CD14-positive monocyte (primary cell): ENCODE measurements around the gene PCED1B. TPM values are rescaled to one million over a fixed set of nuclear protein-coding genes. Genes with fewer than 3 reads are reported as not detected.

Source experiments
- DNase-seq, 3 donors: peaks; one replicate each; pipeline ENCODE4 v3.0.0-alpha.2; 2011 to 2022
- H2AFZ ChIP-seq: 2 replicates; pipeline ENCODE4 v1.6.0; 2012; ENCODE audit warnings: mild to moderate bottlenecking, low read depth, low read length, inconsistent platforms; ENCODE audit not compliant: insufficient read depth, poor library complexity, severe bottlenecking
- H3K27ac ChIP-seq, 2 donors: 1 replicate in 1 of 2; 2 replicates in 1 of 2; pipeline ENCODE4 v1.5.1; 2012 to 2013; ENCODE audit warnings: low read length in 2 of 2, control low read depth in 1 of 2, inconsistent platforms in 1 of 2, low read depth in 1 of 2, mild to moderate bottlenecking in 1 of 2
- H3K27me3 ChIP-seq, 2 donors: one replicate each; pipeline versions ENCODE4 v1.6.0 to v1.6.1; 2011 to 2013; ENCODE audit warnings: low read length in 2 of 2; ENCODE audit not compliant: control insufficient read depth in 2 of 2, insufficient read depth in 2 of 2
- H3K36me3 ChIP-seq, 2 donors: replicated peaks in 1 of 2; 1 replicate in 1 of 2; 2 replicates in 1 of 2; pipeline versions ENCODE4 v1.5.1 to v1.6.1; 2012 to 2013; ENCODE audit warnings: low read length in 2 of 2, control low read depth in 1 of 2, inconsistent platforms in 1 of 2, mild to moderate bottlenecking in 1 of 2; ENCODE audit not compliant: insufficient read depth in 2 of 2, control insufficient read depth in 1 of 2
- H3K4me1 ChIP-seq, 2 donors: 1 replicate in 1 of 2; 2 replicates in 1 of 2; pipeline versions ENCODE4 v1.5.1 to v1.6.1; 2012 to 2013; ENCODE audit warnings: low read length in 2 of 2, control low read depth in 1 of 2, inconsistent platforms in 1 of 2, mild to moderate bottlenecking in 1 of 2, moderate library complexity in 1 of 2; ENCODE audit not compliant: insufficient read depth in 2 of 2, control insufficient read depth in 1 of 2
- H3K4me2 ChIP-seq: replicated peaks from 2 replicates; pipeline ENCODE3; 2012; ENCODE audit warnings: low read length, moderate library complexity, mild to moderate bottlenecking; ENCODE audit not compliant: poor library complexity, severe bottlenecking; ENCODE audit errors: extremely low read depth
- H3K4me3 ChIP-seq, 3 experiments: fragments of 200-600 bp in 1 of 3; sonication (generic) in 1 of 3; replicated peaks in 1 of 3; 1 replicate in 2 of 3; 2 replicates in 1 of 3; pipeline ENCODE4 v1.5.1; 2011 to 2013; ENCODE audit warnings: low read length in 3 of 3, mild to moderate bottlenecking in 3 of 3, control low read depth in 2 of 3, low read depth in 2 of 3, inconsistent platforms in 1 of 3, moderate library complexity in 1 of 3
- H3K79me2 ChIP-seq: 2 replicates; pipeline ENCODE4 v1.6.0; 2012; ENCODE audit warnings: mild to moderate bottlenecking, control low read depth, inconsistent platforms, low read length, moderate library complexity; ENCODE audit not compliant: insufficient read depth
- H3K9ac ChIP-seq: 2 replicates; pipeline ENCODE4 v1.6.0; 2017; ENCODE audit warnings: low read length, mild to moderate bottlenecking; ENCODE audit not compliant: insufficient read depth, poor library complexity, severe bottlenecking
- H3K9me3 ChIP-seq, 2 donors: replicated peaks in 1 of 2; 1 replicate in 1 of 2; 2 replicates in 1 of 2; pipeline versions ENCODE4 v1.5.1 to v1.6.1; 2012 to 2013; ENCODE audit warnings: low read length in 2 of 2, control low read depth in 1 of 2; ENCODE audit not compliant: control insufficient read depth in 1 of 2, insufficient read depth in 1 of 2
- H4K20me1 ChIP-seq: 2 replicates; pipeline ENCODE4 v1.6.0; 2012; ENCODE audit warnings: mild to moderate bottlenecking, low read length, control low read depth, moderate library complexity; ENCODE audit not compliant: insufficient read depth
- H3K27ac Mint-ChIP-seq, 7 donors: one replicate each; pipeline ENCODE4 v1.8.0; 2020; ENCODE audit warnings: mild to moderate bottlenecking in 7 of 7, mixed read lengths in 7 of 7, moderate library complexity in 6 of 7, inconsistent platforms in 2 of 7
- H3K27me3 Mint-ChIP-seq, 3 donors: one replicate each; pipeline ENCODE4 v1.8.0; 2021 to 2022; ENCODE audit warnings: low read depth in 3 of 3, mild to moderate bottlenecking in 3 of 3, mixed read lengths in 3 of 3, moderate library complexity in 3 of 3, inconsistent platforms in 1 of 3
- H3K36me3 Mint-ChIP-seq, 2 donors: one replicate each; pipeline ENCODE4 v1.8.0; 2020; ENCODE audit warnings: mixed read lengths in 2 of 2, inconsistent platforms in 1 of 2, mild to moderate bottlenecking in 1 of 2
- H3K4me1 Mint-ChIP-seq: one replicate; pipeline ENCODE4 v1.8.0; 2020; ENCODE audit warnings: mild to moderate bottlenecking, mixed read lengths
- H3K4me3 Mint-ChIP-seq, 2 donors: one replicate each; pipeline ENCODE4 v1.8.0; 2020; ENCODE audit warnings: mild to moderate bottlenecking in 2 of 2, mixed read lengths in 2 of 2, moderate library complexity in 1 of 2
- H3K9me3 Mint-ChIP-seq, 7 donors: one replicate each; pipeline ENCODE4 v1.8.0; 2020 to 2022; ENCODE audit warnings: mixed read lengths in 7 of 7, mild to moderate bottlenecking in 6 of 7, moderate library complexity in 6 of 7, inconsistent platforms in 2 of 7
- CTCF ChIP-seq: fragments of 200-600 bp; IDR thresholded peaks from one replicate; pipeline ENCODE4 v1.8.0; 2022; ENCODE audit warnings: antibody characterized with exemption, mild to moderate bottlenecking
- WGBS: methylation state at CpG from one replicate; pipeline ENCODE4 v1.1.5; 2013; ENCODE audit warnings: missing lambda C conversion rate; ENCODE audit not compliant: insufficient coverage; 5-methylcytosine and 5-hydroxymethylcytosine counted together
- intact Hi-C, 2 donors: fragments of 100-400 bp; cut with micrococcal nuclease; formaldehyde crosslinking; loops; one replicate each; pipeline versions ENCODE4 v1.15.0 to v1.15.1; 2023
- polyA plus RNA-seq, 3 donors: library from polyadenylated mRNA; depleted of rRNA in 1 of 3; unstranded in 2 of 3; stranded (reverse) in 1 of 3; fragments of 300-500 nt in 2 of 3; fragments of >200 nt in 1 of 3; fragmentation: Illumina TruSeq in 2 of 3; gene quantifications; 1 replicate in 2 of 3; 2 replicates in 1 of 3; pipeline ENCODE4 v1.2.3, GENCODE V29; 2012 to 2021

The PCED1B gene
- polyA plus RNA-seq, 3 donors: 0.10 to 0.65 TPM; not detected in 1

- no peak overlapping the region for H3K9ac ChIP-seq
- intact Hi-C loops: no loop called here
Measured at GRCh38 chr12:47098099-47098498, 18.7 kb downstream of the PCED1B start.

GRCh38 chr12:47099610-47100009 is 20.2 kb downstream of the PCED1B start:
- Histone ChIP-seq H3K27me3 (no peaks in the 10 kb centered on the region), H3K9me3 (no peaks in the 10 kb centered on the region), H3K4me1 (no peaks in the 10 kb centered on the region), H3K4me3 (no peak overlapping the region), H3K79me2 (no peaks in the 10 kb centered on the region), H2AFZ (no peak overlapping the region), H3K36me3 (no peaks in the 10 kb centered on the region), H3K9ac (no peak overlapping the region), H4K20me1 (no peaks in the 10 kb centered on the region), H3K4me2 (no peak overlapping the region), H3K27ac (no peak overlapping the region)
- no CpG with 5 or more reads among the region's 2 CpGs for WGBS
- DNase-seq: no peak
- no peak overlapping the region for H3K4me3 Mint-ChIP-seq
- intact Hi-C loops: no loop called here
- H3K9me3 Mint-ChIP-seq: peaks cover 0 to 2% (median 0%) of the 10 kb centered on the region in 7 donors
- no peaks in the 10 kb centered on the region for H3K4me1 Mint-ChIP-seq
- H3K27me3 Mint-ChIP-seq: peaks cover 1 to 2% (median 2%) of the 10 kb centered on the region in 3 donors
- no peak for TF ChIP-seq CTCF
- no peak overlapping the region for H3K27ac Mint-ChIP-seq
- H3K36me3 Mint-ChIP-seq: no peaks in the 10 kb centered on the region

More at GRCh38 chr12:47098099-47098498, 18.7 kb downstream of the PCED1B start:
- Histone ChIP-seq H3K9me3 (no peaks in the 10 kb centered on the region), H4K20me1 (no peaks in the 10 kb centered on the region), H3K36me3 (no peaks in the 10 kb centered on the region), H3K4me2 (no peak overlapping the region), H3K27ac (no peak overlapping the region), H3K79me2 (no peaks in the 10 kb centered on the region), H3K4me3 (no peak overlapping the region), H3K4me1 (no peaks in the 10 kb centered on the region), H3K27me3 (no peaks in the 10 kb centered on the region), H2AFZ (no peak overlapping the region)
- TF ChIP-seq CTCF: no peak
- Mint-ChIP-seq H3K36me3 (no peaks in the 10 kb centered on the region), H3K4me3 (no peak overlapping the region), H3K27ac (no peak overlapping the region), H3K9me3 (peaks cover 0 to 2% (median 0%) of the 10 kb centered on the region in 7 donors), H3K4me1 (no peaks in the 10 kb centered on the region), H3K27me3 (peaks cover 1 to 2% (median 2%) of the 10 kb centered on the region in 3 donors)
- 98% methylated on average over 6 of the region's 6 CpGs for WGBS
- DNase-seq: no peak
